K562 (cell line): ENCODE results near the gene FASTKD3. TPM values are rescaled to one million over a fixed set of nuclear protein-coding genes. Genes with fewer than 3 reads are reported as not detected.

Experiments
- ATAC-seq: fragments of 200-7000 bp; cut with Tn5 transposase; 3 replicates; pipeline ENCODE4 v1.9.1; 2020; ENCODE audit warnings: moderate library complexity
- BruUV-seq: library from RNA; stranded (reverse); fragments of 400-500 nt; replicated peaks from 2 replicates; lab custom pipeline; 2021; lab: Mats Ljungman, UMichigan
- CTCF ChIA-PET: fragments of 300-600 bp; formaldehyde crosslinking; extraction: SDS; loops from one replicate; lab custom pipeline; 2021; ENCODE audit warnings: low intra/inter-chr PET ratio; lab: Yijun Ruan, JAX
- POLR2A ChIA-PET: fragments of 300-600, 350-650 bp; sonication (Branson Sonifier 250); formaldehyde crosslinking; extraction: SDS; loops from one replicate; lab custom pipeline; 2021; ENCODE audit warnings: antibody characterized with exemption, inconsistent platforms; lab: Yijun Ruan, JAX
- DNase-seq, 4 experiments: peaks; one replicate each; pipeline versions ENCODE4 v3.0.0 to v3.0.0-alpha.2; 2011 to 2018; ENCODE audit warnings: low spot score in 3 of 4, mixed read lengths in 3 of 4; ENCODE audit errors: extremely low read depth in 1 of 4
- FAIRE-seq: peaks from 2 replicates; lab custom pipeline; 2011; peaks lifted over from hg19 to GRCh38; lab: Jason Lieb, UNC
- H2AFZ ChIP-seq: 2 replicates; pipeline ENCODE4 v1.6.0; 2011; ENCODE audit warnings: low read depth, low read length, control low read depth, inconsistent platforms
- H3K27ac ChIP-seq: fragments of 200-600 bp; 3 replicates; pipeline ENCODE4 v1.8.0; 2011; ENCODE audit warnings: low read depth, mild to moderate bottlenecking, control low read depth, inconsistent platforms, low read length, moderate library complexity, mixed read lengths; ENCODE audit errors: extremely low read depth
- H3K27me3 ChIP-seq, 2 experiments: fragments of 300-600 bp in 1 of 2; 2 replicates in 1 of 2; 3 replicates in 1 of 2; pipeline versions ENCODE4 v1.6.0 to v1.8.0; 2011; ENCODE audit warnings: inconsistent platforms in 2 of 2, low read length in 2 of 2, mild to moderate bottlenecking in 1 of 2, mixed read lengths in 1 of 2, moderate library complexity in 1 of 2; ENCODE audit not compliant: control insufficient read depth in 2 of 2, insufficient read depth in 2 of 2
- H3K36me3 ChIP-seq: fragments of 300-600 bp; 3 replicates; pipeline ENCODE4 v1.8.0; 2011; ENCODE audit warnings: mild to moderate bottlenecking, low read length, inconsistent platforms; ENCODE audit not compliant: control insufficient read depth, insufficient read depth
- H3K4me1 ChIP-seq, 2 experiments: fragments of 200-600 bp in 1 of 2; replicated peaks in 1 of 2; 2 replicates in 1 of 2; 3 replicates in 1 of 2; pipeline versions ENCODE4 v1.5.1 to v1.8.0; 2011; ENCODE audit warnings: inconsistent platforms in 2 of 2, low read length in 2 of 2, mild to moderate bottlenecking in 1 of 2, mixed read lengths in 1 of 2, moderate library complexity in 1 of 2; ENCODE audit not compliant: control insufficient read depth in 2 of 2, insufficient read depth in 2 of 2
- H3K4me2 ChIP-seq: 2 replicates; pipeline ENCODE4 v1.6.1; 2011; ENCODE audit warnings: low read length, control low read depth, inconsistent platforms, mixed read lengths; ENCODE audit not compliant: insufficient read depth
- H3K4me3 ChIP-seq: fragments of 200-600 bp; sonication (generic), shearing (Covaris generic); 2 replicates; pipeline ENCODE4 v1.5.1; 2016; ENCODE audit warnings: control low read depth, inconsistent platforms
- H3K79me2 ChIP-seq: fragments of 200-600 bp; 3 replicates; pipeline ENCODE4 v1.8.0; 2011; ENCODE audit warnings: low read length, inconsistent platforms; ENCODE audit not compliant: control insufficient read depth, insufficient read depth
- H3K9ac ChIP-seq, 2 experiments: 2 replicates each; pipeline versions ENCODE4 v1.6.0 to v1.6.1; 2011; ENCODE audit warnings: low read depth in 2 of 2, low read length in 2 of 2, control low read depth in 1 of 2, inconsistent platforms in 1 of 2, mild to moderate bottlenecking in 1 of 2, mixed read lengths in 1 of 2; ENCODE audit not compliant: insufficient read depth in 1 of 2
- H3K9me1 ChIP-seq: one replicate; pipeline ENCODE4 v1.6.0; 2011; ENCODE audit warnings: inconsistent platforms, mild to moderate bottlenecking, low read length, moderate library complexity; ENCODE audit not compliant: control insufficient read depth, insufficient read depth
- H3K9me3 ChIP-seq: replicated peaks from 2 replicates; pipeline ENCODE4 v1.5.1; 2011; ENCODE audit warnings: low read depth, low read length, inconsistent platforms; ENCODE audit not compliant: control insufficient read depth, insufficient read depth
- H4K20me1 ChIP-seq: replicated peaks from 2 replicates; pipeline ENCODE4 v1.6.1; 2011; ENCODE audit warnings: low read length, inconsistent platforms, mixed read lengths; ENCODE audit not compliant: control insufficient read depth, insufficient read depth
- CC2D1A ChIP-seq: fragments of 450-650 bp; IDR thresholded peaks from 2 replicates; pipeline ENCODE4 v1.6.1; 2017; ENCODE audit warnings: mild to moderate bottlenecking
- ILF3 ChIP-seq: fragments of 450-650 bp; IDR thresholded peaks from 2 replicates; pipeline ENCODE4 v1.6.1; 2018; ENCODE audit warnings: antibody characterized with exemption, mild to moderate bottlenecking, moderate library complexity, borderline replicate concordance
- LEF1 ChIP-seq: fragments of 450-650 bp; IDR thresholded peaks from 2 replicates; pipeline ENCODE4 v1.6.1; 2016; ENCODE audit warnings: mild to moderate bottlenecking
- RAD21 ChIP-seq, 2 experiments: fragments of 250-450 bp in 1 of 2; fragments of 450-650 bp in 1 of 2; sonication (Bioruptor Pico) in 1 of 2; formaldehyde crosslinking in 1 of 2; IDR thresholded peaks in 1 of 2; conservative IDR thresholded peaks in 1 of 2; 2 replicates each; pipeline versions ENCODE4 v1.4.0 to v1.8.0; 2020 to 2022; ENCODE audit warnings: mild to moderate bottlenecking in 2 of 2, moderate library complexity in 1 of 2
- SMC3 ChIP-seq: conservative IDR thresholded peaks from 2 replicates; pipeline ENCODE4 v1.6.1; 2011; ENCODE audit warnings: low read depth, low read length, improper control_type of control experiment; ENCODE audit not compliant: insufficient read depth
- ZNF778 ChIP-seq: fragments of 450-650 bp; formaldehyde crosslinking; IDR thresholded peaks from 2 replicates; pipeline ENCODE4 v1.4.0; 2020; ENCODE audit warnings: mild to moderate bottlenecking, moderate library complexity
- WGBS: fragments of 100-300 bp; shearing (Covaris generic); methylation state at CpG from one replicate; pipeline ENCODE4 v1.1.6; 2016; ENCODE audit warnings: low coverage, mixed read lengths; ENCODE audit not compliant: insufficient coverage; ENCODE audit errors: missing lambda C conversion rate; 5-methylcytosine and 5-hydroxymethylcytosine counted together
- in situ Hi-C: fragments of 300-500 bp; cut with MboI; formaldehyde crosslinking; loops from 4 replicates; pipeline ENCODE4 v1.15.0; 2018; ENCODE audit warnings: inconsistent platforms, mixed read lengths
- intact Hi-C: fragments of 100-400 bp; cut with micrococcal nuclease; formaldehyde crosslinking; loops from 2 replicates; pipeline ENCODE4 v1.14.2; 2022
- polyA plus RNA-seq, 8 experiments: library from polyadenylated mRNA; depleted of rRNA in 4 of 8; stranded (reverse) in 5 of 8; unstranded in 3 of 8; fragments of >200 nt; fragmentation: Nextera tagmentation in 2 of 8; fragmentation: Illumina TruSeq in 1 of 8; extraction: Ambion mirVana in 2 of 8; extraction: Trizol in 1 of 8; gene quantifications; 2 replicates each; pipeline versions ENCODE4 v1.2.1 to v1.2.3, GENCODE V29; 2011 to 2014; ENCODE audit warnings: inconsistent platforms in 1 of 8, missing spikeins in 1 of 8
- total RNA-seq, 7 experiments: library from RNA; depleted of rRNA in 6 of 7; stranded (reverse); fragments of >200 nt in 6 of 7; fragmentation: Illumina TruSeq in 2 of 7; extraction: Trizol in 2 of 7; gene quantifications; 2 replicates each; pipeline versions ENCODE4 v1.2.1 to v1.2.3, GENCODE V29; 2011 to 2021; ENCODE audit warnings: low replicate concordance in 1 of 7
- TF ChIP-seq, protein P1 (sequence below), 3 experiments: IDR thresholded peaks in 2 of 3; conservative IDR thresholded peaks in 1 of 3; 2 replicates each; pipeline ENCODE4 v1.5.1; 2011 to 2012; ENCODE audit warnings: low read length in 3 of 3, mild to moderate bottlenecking in 3 of 3, control low read depth in 2 of 3, improper control_type of control experiment in 1 of 3, inconsistent platforms in 1 of 3, low read depth in 1 of 3, mixed read lengths in 1 of 3, moderate library complexity in 1 of 3; ENCODE audit not compliant: insufficient read depth in 2 of 3

Gene FASTKD3
- total and polyA plus RNA-seq, 9 of the 15 experiments (the other 6 are each of a cell fraction or from before 2014, with no cell fraction given) = 17.1 to 149 (median 47.5) TPM

DNA sequence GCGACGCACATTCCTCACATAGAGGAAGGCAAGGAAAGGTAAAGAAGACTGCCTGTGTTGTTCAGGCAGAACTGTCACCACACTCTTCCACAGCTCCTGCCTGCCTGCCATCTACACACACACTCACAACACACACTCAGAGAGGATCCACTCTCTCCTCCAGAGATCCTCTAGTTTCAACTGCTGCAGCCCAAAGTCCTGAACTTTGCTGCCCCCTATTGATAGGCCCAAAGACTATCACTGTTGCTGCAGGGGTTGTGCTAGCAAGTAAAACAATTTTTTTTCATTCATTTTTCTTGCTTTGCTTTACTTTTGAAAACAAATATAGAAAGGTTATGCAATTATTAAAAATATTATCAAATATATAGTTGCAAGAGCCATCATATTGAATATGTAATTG, 12.0 kb downstream of the FASTKD3 start:
- FAIRE-seq = peak; percentile 78
- BruUV-seq = no TSS peak
- Histone ChIP-seq H3K27me3 (no peaks in the 10 kb centered on the region), H3K9ac (no peak overlapping the region), H3K4me1 (peaks cover 0 to 10% of the 10 kb centered on the region in 2 experiments; a peak in 4 of 5 replicates), H3K9me3 (no peaks in the 10 kb centered on the region), H3K4me2 (no peak overlapping the region), H3K79me2 (no peaks in the 10 kb centered on the region), H3K4me3 (no peak overlapping the region), H3K36me3 (peaks cover 30% of the 10 kb centered on the region), H2AFZ (no peak overlapping the region), H3K9me1 (no peaks in the 10 kb centered on the region), H4K20me1 (no peaks in the 10 kb centered on the region), H3K27ac (no peak overlapping the region)
- WGBS = 72% methylated on average over 2 of the region's 2 CpGs
- peak; percentile 94 for ATAC-seq
- in situ Hi-C loops (no loop called here), intact Hi-C loops (loop anchor here (5.0 kb wide), 2 partner anchors 40 to 100 kb away; no protein-coding TSS in a partner anchor)
- CTCF ChIA-PET = interaction anchor here (0.7 kb wide), 1 partner anchor 41 kb away, joined by 3 read pairs; no protein-coding TSS in a partner anchor
- DNase-seq = peak; percentile 34 to 67 (median 52)
- POLR2A ChIA-PET = interaction anchor here (0.8 kb wide), 1 partner anchor 12 kb away, joined by 3 read pairs; the partner anchor contains the start of genes FASTKD3 and MTRR
- TF ChIP-seq ZNF778 (CRISPR knock-in tag) = no peak
- TF ChIP-seq, protein P1, sequence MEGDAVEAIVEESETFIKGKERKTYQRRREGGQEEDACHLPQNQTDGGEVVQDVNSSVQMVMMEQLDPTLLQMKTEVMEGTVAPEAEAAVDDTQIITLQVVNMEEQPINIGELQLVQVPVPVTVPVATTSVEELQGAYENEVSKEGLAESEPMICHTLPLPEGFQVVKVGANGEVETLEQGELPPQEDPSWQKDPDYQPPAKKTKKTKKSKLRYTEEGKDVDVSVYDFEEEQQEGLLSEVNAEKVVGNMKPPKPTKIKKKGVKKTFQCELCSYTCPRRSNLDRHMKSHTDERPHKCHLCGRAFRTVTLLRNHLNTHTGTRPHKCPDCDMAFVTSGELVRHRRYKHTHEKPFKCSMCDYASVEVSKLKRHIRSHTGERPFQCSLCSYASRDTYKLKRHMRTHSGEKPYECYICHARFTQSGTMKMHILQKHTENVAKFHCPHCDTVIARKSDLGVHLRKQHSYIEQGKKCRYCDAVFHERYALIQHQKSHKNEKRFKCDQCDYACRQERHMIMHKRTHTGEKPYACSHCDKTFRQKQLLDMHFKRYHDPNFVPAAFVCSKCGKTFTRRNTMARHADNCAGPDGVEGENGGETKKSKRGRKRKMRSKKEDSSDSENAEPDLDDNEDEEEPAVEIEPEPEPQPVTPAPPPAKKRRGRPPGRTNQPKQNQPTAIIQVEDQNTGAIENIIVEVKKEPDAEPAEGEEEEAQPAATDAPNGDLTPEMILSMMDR (IDR thresholded peaks at IDR 0.05 in 2 of 3, conservative IDR thresholded peaks at IDR 0.05 in 1 of 3; ENCODE audit: insufficient read depth in 2 of 3, low read depth in 1 of 3, low read length in 3 of 3) = peak; percentile 65 to 82 (median 78); a peak in 5 of 6 replicates
- no peak for TF ChIP-seq LEF1
- 0 out of 2 replicates have a peak, but pooled peaks have one; percentile 16 for TF ChIP-seq SMC3
- peak; percentile 55; the same call in 1 of the 2 replicates for TF ChIP-seq CC2D1A
- TF ChIP-seq ILF3 = no peak
- peak; percentile 46 to 70 for TF ChIP-seq RAD21 (CRISPR knock-in tag; conservative IDR thresholded peaks at IDR 0.05 in 1 of 2, IDR thresholded peaks at IDR 0.05 in 1 of 2)
